ENCODE measurements around the gene CCDC13. TPM values are rescaled to one million over a fixed set of nuclear protein-coding genes. Genes with fewer than 3 reads are reported as not detected.

Gene CCDC13
- total and polyA plus RNA-seq, 5 donors = 0.26 to 1.8 (median 0.90) TPM; not detected in 1

GRCh38 chr3:42752441-42752840 is 20.6 kb downstream of the CCDC13 start:
- no peaks in the 10 kb centered on the region for H3K27me3 ChIP-seq (ENCODE audit: control insufficient read depth, insufficient read depth)
- no peaks in the 10 kb centered on the region for H3K9me3 ChIP-seq (ENCODE audit: control insufficient read depth, low read length)
- peaks cover 2% of the 10 kb centered on the region for H3K4me1 ChIP-seq (ENCODE audit: control insufficient read depth, insufficient read depth, low read length)
- WGBS = 97% methylated on average over 9 of the region's 9 CpGs
- H3K27ac ChIP-seq (ENCODE audit: low read length) = no peak overlapping the region
- intact Hi-C loops (cut with DNase I) = loop anchor here in 1 of 4 donors (10.0 kb wide), 1 partner anchor 508 kb away; no protein-coding TSS in a partner anchor
- no peak overlapping the region for H3K4me3 ChIP-seq (ENCODE audit: low read length)
- no peak for DNase-seq
- ATAC-seq = no peak

GRCh38 chr3:42751609-42752008 is 21.4 kb downstream of the CCDC13 start:
- H3K27me3 ChIP-seq (ENCODE audit: control insufficient read depth, insufficient read depth) = no peaks in the 10 kb centered on the region
- peaks cover 8% of the 10 kb centered on the region for H3K4me1 ChIP-seq (ENCODE audit: control insufficient read depth, insufficient read depth, low read length)
- no peaks in the 10 kb centered on the region for H3K9me3 ChIP-seq (ENCODE audit: control insufficient read depth, low read length)
- H3K4me3 ChIP-seq (ENCODE audit: low read length) = no peak overlapping the region
- no peak for DNase-seq
- 56% methylated on average over 9 of the region's 9 CpGs for WGBS
- intact Hi-C loops (cut with DNase I) = loop anchor here in 1 of 4 donors (10.0 kb wide), 1 partner anchor 507 kb away; no protein-coding TSS in a partner anchor
- peak in 1 of 2 donors; percentile 30 for ATAC-seq
- H3K27ac ChIP-seq (ENCODE audit: low read length) = no peak overlapping the region

GRCh38 chr3:42750834-42751233 is 22.2 kb downstream of the CCDC13 start:
- no peak overlapping the region for H3K27ac ChIP-seq (ENCODE audit: low read length)
- no peak for ATAC-seq
- 94% methylated on average over 7 of the region's 7 CpGs for WGBS
- intact Hi-C loops (cut with DNase I) = loop anchor here in 1 of 4 donors (10.0 kb wide), 1 partner anchor 506 kb away; no protein-coding TSS in a partner anchor
- no peaks in the 10 kb centered on the region for H3K27me3 ChIP-seq (ENCODE audit: control insufficient read depth, insufficient read depth)
- no peak overlapping the region for H3K4me3 ChIP-seq (ENCODE audit: low read length)
- H3K9me3 ChIP-seq (ENCODE audit: control insufficient read depth, low read length) = no peaks in the 10 kb centered on the region
- H3K4me1 ChIP-seq (ENCODE audit: control insufficient read depth, insufficient read depth, low read length) = peaks cover 13% of the 10 kb centered on the region
- DNase-seq = no peak

- H3K27ac ChIP-seq (ENCODE audit: low read length) = no peak overlapping the region
These were observed 23.3 kb downstream of the CCDC13 start for GRCh38 chr3:42749753-42750231.

GRCh38 chr3:42749025-42749752 is 23.9 kb downstream of the CCDC13 start:
- Histone ChIP-seq H3K27ac (ENCODE audit: low read length) (no peak overlapping the region), H3K4me1 (ENCODE audit: control insufficient read depth, insufficient read depth, low read length) (peaks cover 15% of the 10 kb centered on the region), H3K4me3 (ENCODE audit: low read length) (no peak overlapping the region), H3K27me3 (ENCODE audit: control insufficient read depth, insufficient read depth) (no peaks in the 10 kb centered on the region), H3K9me3 (ENCODE audit: control insufficient read depth, low read length) (no peaks in the 10 kb centered on the region)
- intact Hi-C loops (cut with DNase I) = loop anchor here in 3 of 4 donors (5.0 to 10.0 kb wide), 4 partner anchors 87 to 164 kb away; partner anchors contain the start of genes NKTR (in 1 of the 3), SEC22C (in 1 of the 3) and ZBTB47 (in 1 of the 3)
- DNase-seq (no peak), ATAC-seq (no peak)
- WGBS = 82% methylated on average over 10 of the region's 10 CpGs

More at GRCh38 chr3:42749753-42750231, 23.3 kb downstream of the CCDC13 start:
- ATAC-seq (peak; percentile 7 to 19), DNase-seq (no peak)
- H3K27me3 ChIP-seq (ENCODE audit: control insufficient read depth, insufficient read depth) = no peaks in the 10 kb centered on the region
- intact Hi-C loops (cut with DNase I) = loop anchor here (5.0 to 10.0 kb wide), 5 partner anchors 87 to 505 kb away; partner anchors contain the start of genes NKTR (in 1 of the 4), SEC22C (in 1 of the 4) and ZBTB47 (in 1 of the 4)
- H3K4me1 ChIP-seq (ENCODE audit: control insufficient read depth, insufficient read depth, low read length) = peaks cover 15% of the 10 kb centered on the region
- H3K4me3 ChIP-seq (ENCODE audit: low read length) = no peak overlapping the region
- H3K9me3 ChIP-seq (ENCODE audit: control insufficient read depth, low read length) = no peaks in the 10 kb centered on the region
- 59% methylated on average over 10 of the region's 10 CpGs for WGBS

GRCh38 chr3:42747581-42747980 is 25.5 kb downstream of the CCDC13 start:
- peaks cover 15% of the 10 kb centered on the region for H3K4me1 ChIP-seq (ENCODE audit: control insufficient read depth, insufficient read depth, low read length)
- DNase-seq (no peak), ATAC-seq (no peak)
- H3K4me3 ChIP-seq (ENCODE audit: low read length) = no peak overlapping the region
- H3K27ac ChIP-seq (ENCODE audit: low read length) = no peak overlapping the region
- 75% methylated on average over 6 of the region's 6 CpGs for WGBS
- H3K27me3 ChIP-seq (ENCODE audit: control insufficient read depth, insufficient read depth) = no peaks in the 10 kb centered on the region
- no peaks in the 10 kb centered on the region for H3K9me3 ChIP-seq (ENCODE audit: control insufficient read depth, low read length)
- intact Hi-C loops (cut with DNase I) = loop anchor here in 3 of 4 donors (5.0 to 10.0 kb wide), 4 partner anchors 85 to 163 kb away; partner anchors contain the start of genes NKTR (in 1 of the 3), SEC22C (in 1 of the 3) and ZBTB47 (in 1 of the 3)

GRCh38 chr3:42746455-42747450 is 26.3 kb downstream of the CCDC13 start:
- intact Hi-C loops (cut with DNase I) = loop anchor here in 3 of 4 donors (5.0 to 10.0 kb wide), 4 partner anchors 84 to 162 kb away; partner anchors contain the start of genes NKTR (in 1 of the 3), SEC22C (in 1 of the 3) and ZBTB47 (in 1 of the 3)
- H3K4me1 ChIP-seq (ENCODE audit: control insufficient read depth, insufficient read depth, low read length) = peaks cover 15% of the 10 kb centered on the region
- WGBS = 65% methylated on average over 11 of the region's 11 CpGs
- ATAC-seq (peak; percentile 34 to 58), DNase-seq (no peak)
- H3K4me3 ChIP-seq (ENCODE audit: low read length) = no peak overlapping the region
- H3K27me3 ChIP-seq (ENCODE audit: control insufficient read depth, insufficient read depth) = no peaks in the 10 kb centered on the region
- peak overlapping the region; percentile 85 for H3K27ac ChIP-seq (ENCODE audit: low read length)
- no peaks in the 10 kb centered on the region for H3K9me3 ChIP-seq (ENCODE audit: control insufficient read depth, low read length)

GRCh38 chr3:42745776-42746454 is 27.1 kb downstream of the CCDC13 start:
- H3K4me1 ChIP-seq (ENCODE audit: control insufficient read depth, insufficient read depth, low read length) = peaks cover 15% of the 10 kb centered on the region

GRCh38 chr3:42745291-42745745 is 27.7 kb downstream of the CCDC13 start:
- H3K9me3 ChIP-seq (ENCODE audit: control insufficient read depth, low read length) = no peaks in the 10 kb centered on the region
- DNase-seq (no peak), ATAC-seq (no peak)
- no peak overlapping the region for H3K4me3 ChIP-seq (ENCODE audit: low read length)
- no peaks in the 10 kb centered on the region for H3K27me3 ChIP-seq (ENCODE audit: control insufficient read depth, insufficient read depth)
- H3K27ac ChIP-seq (ENCODE audit: low read length) = peak overlapping the region; percentile 85
- intact Hi-C loops (cut with DNase I) = loop anchor here (2.0 to 10.0 kb wide), 5 partner anchors 83 to 161 kb away; partner anchors contain the start of genes NKTR (in 1 of the 4), SEC22C (in 1 of the 4) and ZBTB47 (in 1 of the 4)
- peaks cover 15% of the 10 kb centered on the region for H3K4me1 ChIP-seq (ENCODE audit: control insufficient read depth, insufficient read depth, low read length)
- WGBS = 83% methylated on average over 3 of the region's 3 CpGs

More at GRCh38 chr3:42745776-42746454, 27.1 kb downstream of the CCDC13 start:
- no peaks in the 10 kb centered on the region for H3K9me3 ChIP-seq (ENCODE audit: control insufficient read depth, low read length)
- H3K4me3 ChIP-seq (ENCODE audit: low read length) = no peak overlapping the region
- no peaks in the 10 kb centered on the region for H3K27me3 ChIP-seq (ENCODE audit: control insufficient read depth, insufficient read depth)
- ATAC-seq (no peak), DNase-seq (no peak)
- WGBS = 73% methylated on average over 8 of the region's 8 CpGs
- peak overlapping the region; percentile 85 for H3K27ac ChIP-seq (ENCODE audit: low read length)
- intact Hi-C loops (cut with DNase I) = loop anchor here (2.0 to 10.0 kb wide), 5 partner anchors 84 to 161 kb away; partner anchors contain the start of genes NKTR (in 1 of the 4), SEC22C (in 1 of the 4) and ZBTB47 (in 1 of the 4)

Measured in right cardiac atrium (tissue), 5 donors.